ENCODE results near the gene TUBB.
"Not testable (repeated sequence)": the region's sequence is repeated elsewhere in the genome, so short reads cannot be mapped to it uniquely, and the experiment has no call there.

Gene TUBB

GRCh38 chr6:30738532-30738931 is 18.4 kb downstream of the TUBB start:
- no peak for DNase-seq (ENCODE audit: low read depth in 2 of 2)

DNA sequence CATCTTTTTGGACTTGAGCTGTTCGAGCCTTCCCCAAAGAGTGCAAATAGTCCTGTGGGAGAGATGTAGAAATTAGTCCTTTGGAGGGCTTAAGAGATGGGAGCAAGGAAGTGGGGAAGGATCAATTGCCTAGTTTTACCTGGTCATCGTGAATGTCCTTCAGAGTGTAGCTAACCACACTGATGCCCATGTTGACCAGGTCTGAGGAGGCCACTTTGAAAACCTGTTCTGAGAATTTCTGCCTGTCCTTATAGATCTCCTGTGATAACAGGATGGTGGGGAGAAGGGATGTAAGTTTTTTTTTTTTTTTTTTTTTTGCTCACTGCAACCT is 20.4 kb downstream of the TUBB start:
- no peak for DNase-seq (ENCODE audit: low read depth in 2 of 2)

DNA sequence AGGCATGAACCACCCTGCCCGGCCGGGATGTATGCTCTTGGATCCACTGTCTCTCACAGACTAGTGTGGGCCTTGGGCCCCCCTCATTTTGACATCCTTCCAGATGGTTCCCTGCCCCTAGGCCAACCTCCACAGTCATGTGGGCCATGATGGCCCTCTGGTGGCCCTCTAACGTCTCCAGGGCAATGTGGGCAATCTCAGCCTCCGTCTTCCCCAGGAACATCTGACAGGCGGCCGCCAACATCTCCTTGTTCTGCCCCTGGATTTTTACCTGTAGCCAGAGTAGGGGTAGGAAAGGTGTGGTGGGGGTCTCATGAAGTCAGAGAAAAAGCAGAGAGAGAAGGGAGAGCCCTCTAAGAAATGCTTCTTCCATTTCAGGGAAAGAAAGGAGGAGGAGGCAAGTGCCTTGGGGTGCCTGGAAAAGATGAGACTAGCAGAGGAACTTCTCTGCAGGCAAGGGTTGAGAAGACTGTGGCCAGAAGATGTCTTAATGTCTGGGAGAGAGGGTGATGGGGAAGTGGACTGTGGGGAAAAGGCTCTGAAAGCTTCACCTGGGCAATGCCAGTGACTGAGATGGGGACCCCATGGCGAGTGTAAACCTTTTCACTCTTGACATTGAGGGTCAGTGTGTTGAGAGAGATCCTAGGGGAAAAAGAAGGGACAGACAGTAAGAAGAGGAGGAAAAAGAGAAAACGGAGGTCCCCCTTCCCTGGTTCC is 21.1 kb downstream of the TUBB start:
- no peak for DNase-seq (ENCODE audit: low read depth in 2 of 2)

GRCh38 chr6:30741789-30742315 is 21.7 kb downstream of the TUBB start:
- no peak for DNase-seq (ENCODE audit: low read depth in 2 of 2)

DNA sequence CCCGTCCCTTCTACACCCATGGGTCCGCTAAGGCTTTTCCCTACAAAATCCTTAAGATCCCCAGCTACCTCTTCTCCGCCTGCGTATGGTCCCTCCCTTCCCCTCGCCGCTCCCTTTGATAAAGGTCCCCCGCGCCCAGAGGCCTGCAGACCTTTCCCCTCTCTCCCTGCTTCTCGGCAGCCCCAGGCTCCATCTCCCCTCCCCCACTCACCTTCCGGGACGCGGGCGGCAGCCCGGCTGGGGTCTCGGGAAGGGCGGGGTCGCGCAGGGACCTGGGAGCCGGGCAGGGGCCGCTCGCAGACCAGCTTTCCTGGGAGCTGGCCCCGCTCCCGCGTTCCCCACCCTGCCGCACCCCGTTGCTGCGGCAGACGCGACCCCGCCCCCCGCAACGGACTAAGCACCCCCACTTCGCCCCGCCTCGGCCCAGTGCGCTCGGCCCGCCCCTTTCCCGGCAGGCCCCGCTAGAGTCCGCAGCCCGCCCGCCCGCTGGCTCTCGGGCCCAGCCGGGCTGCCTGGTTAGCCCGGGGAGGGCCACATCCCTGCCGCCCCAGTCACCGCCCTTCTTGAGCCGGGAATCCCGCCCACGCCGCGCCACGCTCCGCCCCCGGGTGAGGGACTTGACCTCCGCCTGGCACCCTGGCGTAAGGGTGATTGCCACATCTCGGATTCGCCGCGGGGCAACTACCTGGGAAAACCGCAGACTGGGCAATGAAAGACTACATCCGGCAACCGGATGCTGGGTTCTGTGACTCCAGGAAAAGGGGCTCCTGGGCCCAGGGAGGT is 22.4 kb downstream of the TUBB start, which contains the start of gene FLOT1:
Gene FLOT1, minus strand, starts transcription at position 372 of the 783 bp plus-strand sequence. CDS start 498 bp downstream, outside the sequence.
- DNase-seq (ENCODE audit: low read depth in 2 of 2), result peak; percentile 95 to 96

DNA sequence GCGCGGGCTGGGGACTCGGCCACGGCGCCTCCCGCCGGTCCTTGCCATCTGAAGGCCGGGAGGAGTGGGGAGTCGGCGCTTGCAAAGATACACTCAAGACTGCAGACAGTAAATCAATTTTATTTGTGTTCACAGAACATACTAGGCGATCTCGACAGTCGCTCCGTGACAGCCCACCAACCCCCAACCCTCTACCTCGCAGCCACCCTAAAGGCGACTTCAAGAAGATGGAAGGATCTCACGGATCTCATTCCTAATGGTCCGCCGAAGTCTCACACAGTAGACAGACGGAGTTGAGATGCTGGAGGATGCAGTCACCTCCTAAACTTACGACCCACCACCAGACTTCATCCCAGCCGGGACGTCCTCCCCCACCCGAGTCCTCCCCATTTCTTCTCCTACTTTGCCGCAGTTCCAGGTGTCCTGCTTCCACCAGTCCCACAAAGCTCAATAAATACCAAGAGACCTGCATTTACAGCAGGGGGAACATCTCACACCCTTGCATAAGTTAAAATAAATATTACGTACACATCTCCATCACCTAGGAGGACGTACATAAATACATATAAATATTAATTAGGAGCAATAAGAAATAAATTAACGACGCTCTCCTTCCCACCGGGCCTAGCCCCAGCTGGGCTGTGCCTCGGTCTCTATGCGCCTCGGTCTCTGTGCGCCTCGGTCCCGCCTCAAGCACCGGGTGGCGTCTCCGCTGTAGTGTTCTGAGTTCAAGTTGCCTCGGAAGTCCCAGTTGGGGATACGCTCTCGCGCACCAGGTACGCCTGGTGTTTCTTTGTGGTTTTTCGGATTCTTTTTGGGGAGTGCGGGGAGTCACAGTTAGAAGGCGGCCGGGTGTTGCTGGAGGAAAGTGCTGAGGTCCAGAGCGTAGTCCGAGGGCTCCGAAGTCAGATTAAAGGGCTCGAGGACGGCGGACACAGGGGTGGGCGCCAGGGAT is 23.2 kb downstream of the TUBB start:
- no peak for DNase-seq (ENCODE audit: low read depth in 2 of 2)

DNA sequence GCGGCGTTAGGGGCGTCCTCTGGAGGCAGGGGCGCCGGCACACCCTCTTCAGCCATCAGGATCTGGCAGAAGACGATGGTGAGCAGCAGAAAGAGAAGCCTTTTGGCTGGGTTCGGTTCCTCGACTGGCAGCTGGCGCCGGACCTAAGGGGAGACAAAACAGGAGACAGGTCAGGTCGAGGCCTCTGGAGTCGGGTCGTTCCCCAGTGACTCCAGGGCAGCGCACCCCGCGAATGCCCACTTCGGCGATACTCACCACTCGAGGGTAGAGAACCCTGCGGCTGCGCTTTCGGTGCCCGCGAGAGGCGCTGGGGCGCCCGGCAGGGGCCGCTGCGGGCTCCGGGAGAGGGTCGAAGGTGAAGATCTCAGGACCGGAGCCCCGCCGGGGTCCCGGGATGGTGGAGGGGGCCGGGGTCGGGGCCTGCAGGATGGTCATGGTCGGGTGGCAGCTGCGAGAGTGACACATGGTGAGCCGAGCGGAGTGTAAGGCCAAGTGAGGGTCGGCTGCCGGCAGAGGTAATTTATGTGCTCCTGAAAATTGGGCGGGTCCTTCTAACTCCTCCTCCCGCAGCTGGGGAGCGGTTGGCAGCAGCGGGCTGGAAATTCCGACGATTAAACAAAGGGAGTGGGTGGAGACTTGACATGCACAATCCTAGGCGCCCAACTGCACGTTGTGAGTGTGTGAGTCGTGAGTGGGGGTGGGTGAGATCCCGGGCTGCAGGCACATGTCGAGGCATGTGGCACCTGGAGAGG is 24.1 kb downstream of the TUBB start, which contains the start of gene IER3:
Gene IER3, minus strand, starts transcription at position 494 of the 752 bp plus-strand sequence. Its CDS starts 29 bp downstream, at position 465.
- peak; percentile 85 to 87 for DNase-seq (ENCODE audit: low read depth in 2 of 2)

- DNase-seq (ENCODE audit: low read depth in 2 of 2), result no peak
These were observed 27.1 kb downstream of the TUBB start for GRCh38 chr6:30747300-30747687.

- no peak for DNase-seq (ENCODE audit: low read depth in 2 of 2)
These were observed 28.0 kb downstream of the TUBB start for GRCh38 chr6:30747902-30748769.

DNA sequence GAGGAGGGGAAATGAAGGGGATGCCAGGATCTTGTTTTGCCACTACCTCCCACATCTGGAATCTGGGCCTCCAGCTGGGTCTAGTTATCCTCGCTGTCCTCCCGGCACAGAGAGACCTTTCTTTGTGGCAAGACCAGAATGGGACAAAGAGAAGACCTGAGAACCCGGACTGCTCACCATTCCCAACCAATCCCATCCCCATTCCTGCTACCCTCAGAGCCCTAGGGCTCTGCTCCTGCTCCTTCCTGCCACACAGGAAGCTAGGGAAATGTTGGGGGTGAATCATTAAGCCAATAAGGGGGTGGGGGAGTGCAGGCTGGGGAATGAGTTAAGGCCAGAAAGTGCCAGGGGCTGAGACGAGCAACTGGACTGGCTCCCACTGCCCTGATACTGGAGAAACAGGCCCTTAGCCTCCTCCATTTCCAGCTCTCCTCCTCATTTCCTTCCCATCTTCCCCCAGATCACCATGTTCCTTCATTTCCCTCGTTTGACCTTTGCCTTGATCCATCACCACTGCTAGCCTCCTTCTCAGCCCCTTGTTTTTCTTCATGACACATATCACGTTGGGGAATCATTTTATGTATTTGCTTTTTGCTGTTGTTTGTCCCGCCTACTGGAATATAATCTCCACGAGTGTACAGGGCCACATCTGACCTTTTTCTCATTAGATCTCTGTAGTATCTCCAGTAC is 28.8 kb downstream of the TUBB start:
- no peak for DNase-seq (ENCODE audit: low read depth in 2 of 2)

GRCh38 chr6:30749554-30750378 is 29.6 kb downstream of the TUBB start:
- DNase-seq (ENCODE audit: low read depth in 2 of 2), result no peak

DNA sequence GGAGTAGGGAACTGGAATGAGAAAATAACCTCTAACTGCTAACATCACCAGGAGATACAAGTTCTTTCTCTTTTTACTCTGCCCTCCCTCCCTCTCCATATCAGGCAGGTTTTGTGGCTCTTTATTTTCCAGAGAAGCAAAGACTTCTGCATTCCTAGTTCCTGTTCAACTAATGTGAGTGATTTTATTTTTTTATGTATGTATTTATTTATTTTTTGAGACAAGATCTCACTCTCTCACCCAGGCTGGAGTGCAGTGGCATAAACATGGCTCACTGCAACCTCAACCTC is 30.2 kb downstream of the TUBB start:
- no peak for DNase-seq (ENCODE audit: low read depth in 2 of 2)

- DNase-seq (ENCODE audit: low read depth in 2 of 2), result no peak
These were observed 32.2 kb downstream of the TUBB start for GRCh38 chr6:30752157-30752927.

- no peak for DNase-seq (ENCODE audit: low read depth in 2 of 2)
These were observed 34.5 kb downstream of the TUBB start for GRCh38 chr6:30754631-30755030.

GRCh38 chr6:30756405-30757003 is 36.4 kb downstream of the TUBB start:
- not testable (repeated sequence) for DNase-seq (ENCODE audit: low read depth in 2 of 2)

GRCh38 chr6:30757261-30757904 is 37.2 kb downstream of the TUBB start:
- DNase-seq (ENCODE audit: low read depth in 2 of 2), result no peak

Data from stimulated activated CD4-positive, alpha-beta T cell treated with anti-CD3 and anti-CD28 coated beads, Interleukin-15, amount 100 ng/mL, for 48 hours (primary cell).